ENCODE data around the gene TRAF5.
A peak's percentile ranks its signal among the peaks of the same experiment; 100 is the strongest.

The TRAF5 gene

GRCh38 chr1:211344152-211344618, 17.6 kb downstream of the TRAF5 start:
- peaks cover 100% of the 10 kb centered on the region for H3K79me2 ChIP-seq (ENCODE audit: insufficient read depth, low read length)
- no peaks in the 10 kb centered on the region for H3F3A ChIP-seq (ENCODE audit: low read depth)
- H3K4me3 ChIP-seq (ENCODE audit: low read length, poor library complexity, severe bottlenecking): no peak overlapping the region
- H4K20me1 ChIP-seq (ENCODE audit: insufficient read depth, low read length, poor library complexity, severe bottlenecking): peaks cover 79% of the 10 kb centered on the region
- H3K4me1 ChIP-seq (ENCODE audit: insufficient read depth, low read length, poor library complexity, severe bottlenecking): peaks cover 57% of the 10 kb centered on the region
- no peaks in the 10 kb centered on the region for H3K27me3 ChIP-seq (ENCODE audit: insufficient read depth, low read length, poor library complexity, severe bottlenecking)
- no peaks in the 10 kb centered on the region for H3K9me3 ChIP-seq (ENCODE audit: insufficient read depth, low read depth, low read length)
- H3K36me3 ChIP-seq (ENCODE audit: insufficient read depth, low read length): peaks cover 38% of the 10 kb centered on the region; the same call in 1 of the 2 replicates
- H3K9ac ChIP-seq (ENCODE audit: low read depth, low read length, poor library complexity, severe bottlenecking): no peak overlapping the region
- TF ChIP-seq EZH2phosphoT487 (IDR thresholded peaks at IDR 0.05; ENCODE audit: borderline replicate concordance) (no peak), CTCF (conservative IDR thresholded peaks at IDR 0.05; ENCODE audit: low read length) (no peak)
- no peaks in the 10 kb centered on the region for H3K9me2 ChIP-seq (replicated peaks; ENCODE audit: low read depth, low read length)
- no peak overlapping the region for H3K4me2 ChIP-seq (ENCODE audit: low read depth, low read length, poor library complexity, severe bottlenecking)
- no peak overlapping the region for H2AFZ ChIP-seq (ENCODE audit: low read length)

DNA sequence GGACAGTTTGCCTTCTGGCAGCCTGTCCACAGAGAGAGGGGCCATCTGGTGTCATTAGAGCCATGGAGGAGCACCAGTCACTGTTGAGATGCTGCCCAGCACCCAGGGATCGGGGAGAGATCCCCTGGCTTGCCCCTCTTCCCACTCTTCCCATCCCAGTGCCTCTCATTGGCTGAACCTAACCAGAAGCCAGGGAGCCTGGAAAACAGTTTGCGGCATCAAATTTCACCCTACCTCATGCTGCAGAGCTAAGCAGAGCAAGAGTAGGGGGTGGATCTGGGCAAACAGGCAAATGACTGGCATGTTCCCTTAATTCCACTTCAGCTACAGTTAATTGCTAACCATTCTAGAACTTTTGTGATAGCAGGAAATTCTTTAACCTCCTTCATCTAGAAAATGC, 19.1 kb downstream of the TRAF5 start:
- Histone ChIP-seq H3K4me2 (ENCODE audit: low read depth, low read length, poor library complexity, severe bottlenecking) (peak overlapping the region; percentile 4), H3K4me3 (ENCODE audit: low read length, poor library complexity, severe bottlenecking) (no peak overlapping the region), H3K9me3 (ENCODE audit: insufficient read depth, low read depth, low read length) (no peaks in the 10 kb centered on the region), H3K9me2 (replicated peaks; ENCODE audit: low read depth, low read length) (no peaks in the 10 kb centered on the region), H3K27me3 (ENCODE audit: insufficient read depth, low read length, poor library complexity, severe bottlenecking) (no peaks in the 10 kb centered on the region), H3K79me2 (ENCODE audit: insufficient read depth, low read length) (peaks cover 100% of the 10 kb centered on the region), H2AFZ (ENCODE audit: low read length) (no peak overlapping the region), H3F3A (ENCODE audit: low read depth) (no peaks in the 10 kb centered on the region), H3K4me1 (ENCODE audit: insufficient read depth, low read length, poor library complexity, severe bottlenecking) (peaks cover 48% of the 10 kb centered on the region), H3K36me3 (ENCODE audit: insufficient read depth, low read length) (peaks cover 42% of the 10 kb centered on the region; the same call in 1 of the 2 replicates), H4K20me1 (ENCODE audit: insufficient read depth, low read length, poor library complexity, severe bottlenecking) (peaks cover 67% of the 10 kb centered on the region), H3K9ac (ENCODE audit: low read depth, low read length, poor library complexity, severe bottlenecking) (no peak overlapping the region)
- no peak for TF ChIP-seq CTCF (conservative IDR thresholded peaks at IDR 0.05; ENCODE audit: low read length)
- no peak for TF ChIP-seq EZH2phosphoT487 (IDR thresholded peaks at IDR 0.05; ENCODE audit: borderline replicate concordance)

- Histone ChIP-seq H3K9me2 (replicated peaks; ENCODE audit: low read depth, low read length) (no peaks in the 10 kb centered on the region), H3K27me3 (ENCODE audit: insufficient read depth, low read length, poor library complexity, severe bottlenecking) (no peaks in the 10 kb centered on the region), H3K4me3 (ENCODE audit: low read length, poor library complexity, severe bottlenecking) (no peak overlapping the region), H3K4me1 (ENCODE audit: insufficient read depth, low read length, poor library complexity, severe bottlenecking) (peaks cover 49% of the 10 kb centered on the region), H3K36me3 (ENCODE audit: insufficient read depth, low read length) (peaks cover 46% of the 10 kb centered on the region; the same call in 1 of the 2 replicates), H2AFZ (ENCODE audit: low read length) (no peak overlapping the region), H3K4me2 (ENCODE audit: low read depth, low read length, poor library complexity, severe bottlenecking) (no peak overlapping the region), H3K79me2 (ENCODE audit: insufficient read depth, low read length) (peaks cover 100% of the 10 kb centered on the region), H4K20me1 (ENCODE audit: insufficient read depth, low read length, poor library complexity, severe bottlenecking) (peaks cover 52% of the 10 kb centered on the region), H3K9ac (ENCODE audit: low read depth, low read length, poor library complexity, severe bottlenecking) (no peak overlapping the region), H3F3A (ENCODE audit: low read depth) (no peaks in the 10 kb centered on the region), H3K9me3 (ENCODE audit: insufficient read depth, low read depth, low read length) (peaks cover 10% of the 10 kb centered on the region; the same call in 1 of the 2 replicates)
- TF ChIP-seq CTCF (conservative IDR thresholded peaks at IDR 0.05; ENCODE audit: low read length) (no peak), EZH2phosphoT487 (IDR thresholded peaks at IDR 0.05; ENCODE audit: borderline replicate concordance) (no peak)
Measured at GRCh38 chr1:211347077-211347844, 20.6 kb downstream of the TRAF5 start.
